GM23248 (cell line): Measurements from ENCODE around the gene FAM174C. TPM values are rescaled to one million over a fixed set of nuclear protein-coding genes. Genes with fewer than 3 reads are reported as not detected.

ENCODE experiments used
- DNase-seq: peaks from one replicate; pipeline ENCODE4 v3.0.0-alpha.2; 2015
- H2AFZ ChIP-seq: fragments of 200-600 bp; sonication (generic); 2 replicates; pipeline ENCODE4 v1.6.1; 2016; ENCODE audit warnings: antibody characterized with exemption
- H3F3A ChIP-seq: fragments of 200-600 bp; sonication (generic); 2 replicates; pipeline ENCODE4 v1.6.1; 2016; ENCODE audit warnings: mild to moderate bottlenecking, antibody characterized with exemption, mixed run types; ENCODE audit not compliant: insufficient read depth
- H3K27ac ChIP-seq: fragments of 200-600 bp; sonication (generic); 2 replicates; pipeline ENCODE4 v1.5.1; 2016; ENCODE audit warnings: mild to moderate bottlenecking
- H3K27me3 ChIP-seq: fragments of 200-600 bp; sonication (generic); replicated peaks from 2 replicates; pipeline ENCODE4 v1.6.1; 2016; ENCODE audit warnings: mild to moderate bottlenecking; ENCODE audit not compliant: insufficient read depth
- H3K36me3 ChIP-seq: fragments of 200-600 bp; sonication (generic); 2 replicates; pipeline ENCODE4 v1.6.1; 2016; ENCODE audit warnings: low read depth, mild to moderate bottlenecking
- H3K4me1 ChIP-seq: fragments of 200-600 bp; sonication (generic); 2 replicates; pipeline ENCODE4 v1.6.1; 2016; ENCODE audit warnings: mild to moderate bottlenecking; ENCODE audit not compliant: insufficient read depth
- H3K4me2 ChIP-seq: fragments of 200-600 bp; sonication (generic); one replicate; pipeline ENCODE4 v1.6.1; 2016; ENCODE audit warnings: mild to moderate bottlenecking; ENCODE audit not compliant: unreplicated experiment
- H3K4me3 ChIP-seq: fragments of 200-600 bp; sonication (generic); 2 replicates; pipeline ENCODE4 v1.5.1; 2016; ENCODE audit warnings: mild to moderate bottlenecking
- H3K79me2 ChIP-seq: fragments of 200-600 bp; sonication (generic); 2 replicates; pipeline ENCODE4 v1.6.1; 2016; ENCODE audit warnings: mild to moderate bottlenecking; ENCODE audit not compliant: insufficient read depth
- H3K9ac ChIP-seq: fragments of 200-600 bp; sonication (generic); 2 replicates; pipeline ENCODE4 v1.6.1; 2016; ENCODE audit warnings: mild to moderate bottlenecking
- H3K9me2 ChIP-seq: fragments of 200-600 bp; sonication (generic); 2 replicates; pipeline ENCODE4 v1.6.1; 2016; ENCODE audit warnings: mixed run types, mild to moderate bottlenecking, moderate library complexity; ENCODE audit not compliant: insufficient read depth
- H3K9me3 ChIP-seq: fragments of 200-600 bp; sonication (generic); one replicate; pipeline ENCODE4 v1.6.1; 2017; ENCODE audit warnings: low read depth
- H4K20me1 ChIP-seq: fragments of 200-600 bp; sonication (generic); 2 replicates; pipeline ENCODE4 v1.6.0; 2016; ENCODE audit not compliant: insufficient read depth
- EZH2 ChIP-seq: fragments of 200-600 bp; sonication (generic); IDR thresholded peaks from 2 replicates; pipeline ENCODE4 v1.6.1; 2018; ENCODE audit warnings: antibody characterized with exemption, mild to moderate bottlenecking; ENCODE audit not compliant: insufficient read depth, poor library complexity, severe bottlenecking
- EZH2phosphoT487 ChIP-seq: fragments of 200-600 bp; sonication (generic); IDR thresholded peaks from 2 replicates; pipeline ENCODE4 v1.6.1; 2018; ENCODE audit warnings: antibody characterized with exemption, moderate library complexity, mild to moderate bottlenecking, low read depth; ENCODE audit not compliant: insufficient read depth
- whole genome bisulfite sequencing, 2 experiments: methylation state at CpG; one replicate each; pipeline ENCODE4 v1.1.6; 2015 to 2017; ENCODE audit warnings: low lambda C conversion rate in 2 of 2, low coverage in 1 of 2; ENCODE audit errors: missing lambda C conversion rate in 2 of 2; 5-methylcytosine and 5-hydroxymethylcytosine counted together
- in situ Hi-C: fragments of 300-500 bp; cut with MboI; formaldehyde crosslinking; loops from 2 replicates; pipeline ENCODE4 v1.15.0; 2020
- polyA plus RNA-seq: library from polyadenylated mRNA; unstranded; fragments of >200 nt; fragmentation: Nextera tagmentation; extraction: Ambion mirVana; gene quantifications from 2 replicates; pipeline ENCODE4 v1.2.1, GENCODE V29; 2016
- total RNA-seq: library from RNA; depleted of rRNA; stranded (reverse); fragments of >200 nt; shearing (Covaris generic); gene quantifications from 2 replicates; pipeline ENCODE4 v1.2.3, GENCODE V29; 2014

FAM174C gene
- total and polyA plus RNA-seq, 2 experiments from 2014 or later: 81.6 to 84.5 TPM

DNA sequence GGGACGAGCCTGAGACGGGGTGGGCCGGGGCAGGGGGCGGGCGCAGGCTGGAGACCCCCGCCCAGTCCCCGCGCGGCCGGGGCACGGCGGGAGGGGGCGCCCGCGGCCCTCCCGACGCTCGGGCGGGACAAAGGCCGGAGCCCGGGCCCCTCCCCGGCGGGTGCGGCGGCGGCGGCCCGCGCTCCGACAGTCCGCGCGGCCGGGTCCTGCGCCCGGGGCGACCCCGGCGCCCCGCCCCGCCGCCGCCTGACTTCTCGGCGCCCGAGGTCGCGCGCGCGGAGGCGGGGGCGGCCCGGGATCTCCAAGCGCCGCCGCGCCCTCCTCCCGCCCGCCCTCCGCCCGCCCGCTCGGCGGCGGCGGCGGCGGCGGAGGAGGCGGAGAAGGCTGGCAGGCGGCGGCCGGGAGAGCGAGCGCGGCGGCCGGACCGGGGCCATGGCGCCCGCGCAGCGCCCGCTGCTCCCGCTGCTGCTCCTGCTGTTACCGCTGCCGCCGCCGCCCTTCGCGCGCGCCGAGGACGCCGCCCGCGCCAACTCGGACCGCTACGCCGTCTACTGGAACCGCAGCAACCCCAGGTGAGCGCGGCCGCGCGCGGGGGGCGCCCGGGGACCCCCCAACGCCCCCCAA, 10.5 kb downstream of the FAM174C start, which contains the start of gene EFNA2:
EFNA2 (plus strand) TSS at position 137 of the 624 bp plus-strand sequence; CDS start at position 433, 296 bp downstream.
- no peak within 1 kb of the TSS for H3K4me2 ChIP-seq
- H3K4me1 ChIP-seq: no peaks in the 10 kb centered on the region
- no peaks in the 10 kb centered on the region for H3K9me2 ChIP-seq
- H3K9ac ChIP-seq: no peak within 1 kb of the TSS
- WGBS, 2 experiments: 2 to 5% methylated on average over 12 to 47 of the region's 113 CpGs
- no peak for TF ChIP-seq EZH2
- TF ChIP-seq EZH2phosphoT487: no peak
- no peak for DNase-seq
- in situ Hi-C loops: no loop called here
- no peaks in the 10 kb centered on the region for H3F3A ChIP-seq
- no peaks in the 10 kb centered on the region for H3K36me3 ChIP-seq
- no peak within 1 kb of the TSS for H2AFZ ChIP-seq
- no peak within 1 kb of the TSS for H3K4me3 ChIP-seq
- H3K79me2 ChIP-seq: no peaks in the 10 kb centered on the region
- H3K27me3 ChIP-seq: peaks cover 38% of the 10 kb centered on the region
- H3K9me3 ChIP-seq: no peaks in the 10 kb centered on the region
- no peaks in the 10 kb centered on the region for H4K20me1 ChIP-seq
- no peak within 1 kb of the TSS for H3K27ac ChIP-seq

- H3K9me2 ChIP-seq: no peaks in the 10 kb centered on the region
- no peaks in the 10 kb centered on the region for H3F3A ChIP-seq
- WGBS, 2 experiments: 12 to 16% methylated on average over 29 to 37 of the region's 38 CpGs
- H3K4me2 ChIP-seq: no peak overlapping the region
- peaks cover 38% of the 10 kb centered on the region for H3K27me3 ChIP-seq
- H3K9me3 ChIP-seq: no peaks in the 10 kb centered on the region
- H3K9ac ChIP-seq: no peak overlapping the region
- no peak overlapping the region for H3K4me3 ChIP-seq
- H3K36me3 ChIP-seq: no peaks in the 10 kb centered on the region
- H4K20me1 ChIP-seq: no peaks in the 10 kb centered on the region
- H3K4me1 ChIP-seq: no peaks in the 10 kb centered on the region
- DNase-seq: no peak
- in situ Hi-C loops: no loop called here
- no peaks in the 10 kb centered on the region for H3K79me2 ChIP-seq
- H2AFZ ChIP-seq: no peak overlapping the region
- no peak overlapping the region for H3K27ac ChIP-seq
- 0 out of 2 replicates have a peak, but pooled peaks have one; percentile 47 for TF ChIP-seq EZH2phosphoT487
- TF ChIP-seq EZH2: peak; percentile 96
Measured at GRCh38 chr19:1286487-1287353, 11.4 kb downstream of the FAM174C start.

- no peaks in the 10 kb centered on the region for H3K36me3 ChIP-seq
- no peaks in the 10 kb centered on the region for H4K20me1 ChIP-seq
- H3F3A ChIP-seq: no peaks in the 10 kb centered on the region
- no peaks in the 10 kb centered on the region for H3K9me2 ChIP-seq
- H3K9me3 ChIP-seq: no peaks in the 10 kb centered on the region
- 12 to 16% methylated on average over 42 to 50 of the region's 55 CpGs for WGBS, 2 experiments
- in situ Hi-C loops: no loop called here
- peak; percentile 50 for DNase-seq
- H3K4me1 ChIP-seq: no peaks in the 10 kb centered on the region
- no peak overlapping the region for H3K27ac ChIP-seq
- no peaks in the 10 kb centered on the region for H3K79me2 ChIP-seq
- TF ChIP-seq EZH2phosphoT487 (no peak), EZH2 (no peak)
- no peak overlapping the region for H3K4me3 ChIP-seq
- H3K27me3 ChIP-seq: peaks cover 47% of the 10 kb centered on the region
- H3K4me2 ChIP-seq: no peak overlapping the region
- H3K9ac ChIP-seq: no peak overlapping the region
- H2AFZ ChIP-seq: no peak overlapping the region
Measured at GRCh38 chr19:1287354-1288225, 12.3 kb downstream of the FAM174C start.

DNA sequence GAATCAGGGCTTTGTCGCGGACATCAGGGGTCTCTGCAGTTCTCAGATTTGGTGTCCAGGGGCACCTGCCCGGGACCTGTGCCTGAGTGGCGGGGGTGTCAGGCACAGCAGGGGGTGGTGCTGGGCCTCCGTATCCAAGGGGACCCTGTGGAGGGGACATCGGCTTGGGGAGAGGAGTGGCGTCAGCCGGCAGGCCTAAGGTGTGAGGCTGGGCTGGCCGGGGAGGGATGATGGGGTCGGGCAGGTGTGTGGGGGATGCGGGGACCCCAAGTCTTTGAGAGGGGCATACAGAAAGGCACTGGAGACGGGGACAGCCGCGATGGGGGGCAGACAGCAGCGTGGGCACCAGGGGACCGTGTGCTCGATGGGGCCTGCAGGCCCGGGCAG, 12.9 kb downstream of the FAM174C start:
- DNase-seq: no peak
- Histone ChIP-seq H3K27ac (no peak overlapping the region), H3K4me3 (no peak overlapping the region), H3K79me2 (no peaks in the 10 kb centered on the region), H2AFZ (no peak overlapping the region), H3K4me2 (no peak overlapping the region), H3F3A (no peaks in the 10 kb centered on the region), H3K4me1 (no peaks in the 10 kb centered on the region), H3K36me3 (no peaks in the 10 kb centered on the region), H4K20me1 (no peaks in the 10 kb centered on the region), H3K9me2 (no peaks in the 10 kb centered on the region), H3K9ac (no peak overlapping the region), H3K9me3 (no peaks in the 10 kb centered on the region), H3K27me3 (peaks cover 52% of the 10 kb centered on the region)
- WGBS, 2 experiments: 48 to 57% methylated on average over 9 to 18 of the region's 18 CpGs
- in situ Hi-C loops: no loop called here
- TF ChIP-seq EZH2: no peak
- TF ChIP-seq EZH2phosphoT487: no peak
